ENCODE data around the gene WWTR1.

DNA sequence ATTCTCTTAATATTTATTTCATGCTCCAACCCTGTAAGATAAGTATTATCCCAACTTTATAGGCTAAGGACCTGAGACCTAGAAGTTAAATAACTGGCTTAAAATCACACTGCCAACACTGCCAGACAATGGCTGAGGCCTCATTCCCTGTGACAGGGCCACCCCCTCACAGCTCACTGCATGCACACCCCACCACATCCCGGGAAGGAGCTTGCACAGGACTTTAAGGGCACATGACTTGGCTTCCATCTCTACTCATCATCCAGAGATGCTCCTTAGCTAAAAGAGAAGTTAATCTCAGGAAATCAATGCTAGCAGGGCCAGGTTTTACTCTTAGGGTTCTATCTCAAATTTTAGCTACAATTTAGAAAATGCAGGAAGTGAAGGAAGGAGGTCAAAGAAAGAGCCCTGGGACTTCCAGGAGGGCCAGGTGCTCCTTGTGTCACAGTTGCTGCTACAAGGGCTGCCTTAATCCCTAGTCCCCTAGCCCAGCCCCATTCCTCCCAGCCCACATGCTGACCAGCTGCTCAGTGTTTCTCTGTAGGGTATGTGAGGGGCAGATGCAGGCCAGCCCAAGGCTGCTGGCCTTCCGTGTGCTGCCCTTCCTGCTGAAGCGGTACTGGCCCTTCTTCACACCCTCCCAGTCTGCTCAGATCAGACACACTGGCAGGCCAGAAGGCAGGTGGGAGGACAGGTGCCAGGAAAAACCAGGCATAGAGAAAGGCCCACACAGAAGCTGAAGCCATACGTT lies 53.5 kb downstream of the WWTR1 start:
- TF ChIP-seq EZH2 (IDR thresholded peaks at IDR 0.05; ENCODE audit: low read length), result no peak
- no peak for TF ChIP-seq CTCF (optimal IDR thresholded peaks at IDR 0.05 in 1 of 3, IDR thresholded peaks at IDR 0.05 in 1 of 3, conservative IDR thresholded peaks at IDR 0.05 in 1 of 3; ENCODE audit: extremely low read depth in 1 of 3, insufficient read depth in 2 of 3, low read length in 3 of 3)
